ENCODE results near the gene HDGF. TPM values are rescaled to one million over a fixed set of nuclear protein-coding genes. Genes with fewer than 3 reads are reported as not detected.
A peak's percentile ranks its signal among the peaks of the same experiment; 100 is the strongest.

The HDGF gene
- total and polyA plus RNA-seq, 8 donors: 43.5 to 112 (median 66.0) TPM

- H3K27me3 ChIP-seq: no peaks in the 10 kb centered on the region
- no peak overlapping the region for H3K27ac ChIP-seq
- FAIRE-seq (no peak), ATAC-seq (no peak), DNase-seq (peak in 1 of 6 donors; percentile 67)
- 78 to 83% methylated on average over 10 of the region's 10 CpGs for WGBS, 2 donors
- H3K36me3 ChIP-seq: peaks cover 0 to 24% (median 1%) of the 10 kb centered on the region in 3 donors
- H3K4me1 ChIP-seq: peaks cover 0 to 5% (median 0%) of the 10 kb centered on the region in 3 donors
- H3K9me3 ChIP-seq: no peaks in the 10 kb centered on the region
- TF ChIP-seq CTCF (IDR thresholded peaks at IDR 0.05): no peak
- H3K4me3 ChIP-seq: no peak overlapping the region
- intact Hi-C loops (cut with DNase I): no loop called here
Observed at GRCh38 chr1:156738407-156738806, 13.1 kb downstream of the HDGF start.

- peaks cover 0 to 5% (median 4%) of the 10 kb centered on the region in 3 donors for H3K4me1 ChIP-seq
- no peaks in the 10 kb centered on the region for H3K27me3 ChIP-seq
- intact Hi-C loops (cut with DNase I): no loop called here
- FAIRE-seq (no peak), DNase-seq (peak in 1 of 6 donors; percentile 69), ATAC-seq (no peak)
- H3K4me3 ChIP-seq: no peak overlapping the region
- no peak for TF ChIP-seq CTCF (IDR thresholded peaks at IDR 0.05)
- no peaks in the 10 kb centered on the region for H3K9me3 ChIP-seq
- no peak overlapping the region for H3K27ac ChIP-seq
- WGBS, 2 donors: 92 to 93% methylated on average over 20 of the region's 20 CpGs
- peaks cover 0 to 18% (median 0%) of the 10 kb centered on the region in 3 donors for H3K36me3 ChIP-seq
Observed at GRCh38 chr1:156733989-156734584, 17.4 kb downstream of the HDGF start.

- Histone ChIP-seq H3K9me3 (no peaks in the 10 kb centered on the region), H3K27me3 (no peaks in the 10 kb centered on the region), H3K4me1 (peaks cover 28 to 39% (median 34%) of the 10 kb centered on the region in 3 donors), H3K36me3 (peaks cover under 1 to 7% (median under 1%) of the 10 kb centered on the region in 3 donors), H3K27ac (peak within 1 kb of the TSS; percentile 91 to 98 (median 96)), H3K4me3 (peak within 1 kb of the TSS; percentile 61 to 86 (median 70))
- peak; percentile 90 to 94 (median 91) for ATAC-seq
- WGBS, 2 donors: 1 to 2% methylated on average over 54 to 56 of the region's 57 CpGs
- intact Hi-C loops (cut with DNase I): loop anchor here in 2 of 3 donors (5.0 kb wide), 1 partner anchor 37 kb away; no protein-coding TSS in a partner anchor
- peak; percentile 87 to 97 (median 96) for DNase-seq
- no peak for TF ChIP-seq CTCF (IDR thresholded peaks at IDR 0.05)
- no peak for FAIRE-seq
Observed at GRCh38 chr1:156728599-156729462, 22.6 kb downstream of the HDGF start, which contains the start of gene ISG20L2. Gene ISG20L2 (minus strand): TSS chr1:156728766. CDS start chr1:156727652, 1,114 bp downstream.

- FAIRE-seq: no peak
- 0 to 1% methylated on average over 46 of the region's 46 CpGs for WGBS, 2 donors
- TF ChIP-seq CTCF (IDR thresholded peaks at IDR 0.05): no peak
Observed at GRCh38 chr1:156727926-156728598, 23.4 kb downstream of the HDGF start, which contains the start of gene METTL25B. Gene METTL25B (plus strand): TSS chr1:156728469. CDS start chr1:156729105, 636 bp downstream.

More at GRCh38 chr1:156727926-156728598, 23.4 kb downstream of the HDGF start, which contains the start of gene METTL25B:
- peak; percentile 76 to 90 (median 84) for DNase-seq
- Histone ChIP-seq H3K27me3 (no peaks in the 10 kb centered on the region), H3K4me3 (peak within 1 kb of the TSS; percentile 61 to 86 (median 70)), H3K36me3 (peaks cover 6 to 15% (median 8%) of the 10 kb centered on the region in 3 donors), H3K27ac (peak within 1 kb of the TSS; percentile 91 to 98 (median 96)), H3K4me1 (peaks cover 28 to 39% (median 34%) of the 10 kb centered on the region in 3 donors), H3K9me3 (no peaks in the 10 kb centered on the region)
- intact Hi-C loops (cut with DNase I): loop anchor here in 2 of 3 donors (5.0 kb wide), 1 partner anchor 36 kb away; no protein-coding TSS in a partner anchor
- peak; percentile 76 to 86 (median 84) for ATAC-seq
